T-helper 2 cell treated with Interferon-gamma antibody and Interleukin-4, amounts not matched to agents 5 μg/mL and 100 μg/mL, for 36 hours (primary cell): ENCODE results near the gene NIT2.
A peak's percentile ranks its signal among the peaks of the same experiment; 100 is the strongest.
"Not testable (repeated sequence)": the region's sequence is repeated elsewhere in the genome, so short reads cannot be mapped to it uniquely, and the experiment has no call there.

Experiments used
- DNase-seq: peaks from one replicate; pipeline ENCODE4 v3.0.0; 2021; ENCODE audit warnings: low spot score
- H3K27ac Mint-ChIP-seq: one replicate; pipeline ENCODE4 v1.8.0; 2021; ENCODE audit warnings: mild to moderate bottlenecking, mixed read lengths
- H3K27me3 Mint-ChIP-seq: one replicate; pipeline ENCODE4 v1.8.0; 2021; ENCODE audit warnings: low read depth, mixed read lengths
- H3K36me3 Mint-ChIP-seq: one replicate; pipeline ENCODE4 v1.8.0; 2021; ENCODE audit warnings: low read depth, mixed read lengths
- H3K4me1 Mint-ChIP-seq: one replicate; pipeline ENCODE4 v1.8.0; 2021; ENCODE audit warnings: low read depth, mixed read lengths
- H3K4me3 Mint-ChIP-seq: one replicate; pipeline ENCODE4 v1.8.0; 2022; ENCODE audit warnings: mild to moderate bottlenecking, moderate library complexity, mixed read lengths
- H3K9me3 Mint-ChIP-seq: one replicate; pipeline ENCODE4 v1.8.0; 2021; ENCODE audit warnings: mixed read lengths

The NIT2 gene

GRCh38 chr3:100327377-100327776 lies 7.2 kb upstream of the NIT2 start:
- not testable (repeated sequence) for H3K4me1 Mint-ChIP-seq, H3K27ac Mint-ChIP-seq, H3K4me3 Mint-ChIP-seq, H3K9me3 Mint-ChIP-seq, DNase-seq, H3K27me3 Mint-ChIP-seq
- H3K36me3 Mint-ChIP-seq = peaks cover 11% of the 10 kb centered on the region

GRCh38 chr3:100329800-100330489 lies 4.6 kb upstream of the NIT2 start:
- Mint-ChIP-seq H3K36me3 (peaks cover 11% of the 10 kb centered on the region), H3K9me3 (peaks cover 9% of the 10 kb centered on the region), H3K27me3 (no peaks in the 10 kb centered on the region), H3K27ac (no peak overlapping the region), H3K4me3 (no peak overlapping the region), H3K4me1 (peaks cover 7% of the 10 kb centered on the region)
- no peak for DNase-seq

GRCh38 chr3:100330651-100331050 lies 3.9 kb upstream of the NIT2 start:
- Mint-ChIP-seq H3K27me3 (no peaks in the 10 kb centered on the region), H3K27ac (no peak overlapping the region), H3K9me3 (peaks cover 9% of the 10 kb centered on the region), H3K4me1 (peaks cover 14% of the 10 kb centered on the region), H3K36me3 (peaks cover 10% of the 10 kb centered on the region), H3K4me3 (no peak overlapping the region)
- no peak for DNase-seq

- no peaks in the 10 kb centered on the region for H3K27me3 Mint-ChIP-seq
- H3K4me3 Mint-ChIP-seq = no peak overlapping the region
- peaks cover 7% of the 10 kb centered on the region for H3K36me3 Mint-ChIP-seq
- H3K27ac Mint-ChIP-seq = no peak overlapping the region
- peaks cover 9% of the 10 kb centered on the region for H3K9me3 Mint-ChIP-seq
- DNase-seq = no peak
- peaks cover 21% of the 10 kb centered on the region for H3K4me1 Mint-ChIP-seq
Measured at GRCh38 chr3:100331660-100332059, 2.9 kb upstream of the NIT2 start.

GRCh38 chr3:100333051-100333450 lies 1.5 kb upstream of the NIT2 start:
- Mint-ChIP-seq H3K4me3 (no peak overlapping the region), H3K36me3 (no peaks in the 10 kb centered on the region), H3K27ac (no peak overlapping the region), H3K27me3 (no peaks in the 10 kb centered on the region), H3K4me1 (peaks cover 21% of the 10 kb centered on the region), H3K9me3 (no peaks in the 10 kb centered on the region)
- no peak for DNase-seq

- H3K4me3 Mint-ChIP-seq = peak overlapping the region; percentile 81
- no peaks in the 10 kb centered on the region for H3K27me3 Mint-ChIP-seq
- H3K27ac Mint-ChIP-seq = peak overlapping the region; percentile 60
- H3K36me3 Mint-ChIP-seq = no peaks in the 10 kb centered on the region
- H3K4me1 Mint-ChIP-seq = peaks cover 21% of the 10 kb centered on the region
- H3K9me3 Mint-ChIP-seq = no peaks in the 10 kb centered on the region
- no peak for DNase-seq
Measured at GRCh38 chr3:100333970-100334487, 528 bp upstream of the NIT2 start.

GRCh38 chr3:100335434-100335833 lies 877 bp downstream of the NIT2 start:
- Mint-ChIP-seq H3K36me3 (peaks cover 5% of the 10 kb centered on the region), H3K4me1 (peaks cover 21% of the 10 kb centered on the region)

GRCh38 chr3:100336229-100336628 lies 1.7 kb downstream of the NIT2 start:
- H3K4me1 Mint-ChIP-seq = peaks cover 21% of the 10 kb centered on the region
- H3K27me3 Mint-ChIP-seq, DNase-seq, H3K4me3 Mint-ChIP-seq, H3K9me3 Mint-ChIP-seq: not testable (repeated sequence)
- peaks cover 12% of the 10 kb centered on the region for H3K36me3 Mint-ChIP-seq
- peak overlapping the region; percentile 31 for H3K27ac Mint-ChIP-seq

More at GRCh38 chr3:100335434-100335833, 877 bp downstream of the NIT2 start:
- peak overlapping the region; percentile 86 for H3K4me3 Mint-ChIP-seq
- H3K27me3 Mint-ChIP-seq = no peaks in the 10 kb centered on the region
- H3K27ac Mint-ChIP-seq = peak overlapping the region; percentile 90
- H3K9me3 Mint-ChIP-seq = no peaks in the 10 kb centered on the region
- no peak for DNase-seq

- Mint-ChIP-seq H3K27ac (no peak overlapping the region), H3K9me3 (no peaks in the 10 kb centered on the region), H3K4me3 (no peak overlapping the region), H3K4me1 (peaks cover 26% of the 10 kb centered on the region), H3K36me3 (peaks cover 31% of the 10 kb centered on the region), H3K27me3 (no peaks in the 10 kb centered on the region)
- no peak for DNase-seq
Measured at GRCh38 chr3:100338911-100339310, 4.4 kb downstream of the NIT2 start.

- Mint-ChIP-seq H3K9me3 (no peaks in the 10 kb centered on the region), H3K27me3 (no peaks in the 10 kb centered on the region), H3K4me3 (no peak overlapping the region), H3K4me1 (peaks cover 26% of the 10 kb centered on the region), H3K27ac (no peak overlapping the region), H3K36me3 (peaks cover 36% of the 10 kb centered on the region)
- no peak for DNase-seq
Measured at GRCh38 chr3:100339786-100340185, 5.2 kb downstream of the NIT2 start.

- no peak for DNase-seq
- H3K4me3 Mint-ChIP-seq = no peak overlapping the region
- H3K36me3 Mint-ChIP-seq = peaks cover 40% of the 10 kb centered on the region
- H3K27me3 Mint-ChIP-seq = no peaks in the 10 kb centered on the region
- peaks cover 21% of the 10 kb centered on the region for H3K4me1 Mint-ChIP-seq
- H3K27ac Mint-ChIP-seq = no peak overlapping the region
- H3K9me3 Mint-ChIP-seq = no peaks in the 10 kb centered on the region
Measured at GRCh38 chr3:100340527-100340926, 6.0 kb downstream of the NIT2 start.

GRCh38 chr3:100348727-100349126 lies 14.2 kb downstream of the NIT2 start:
- H3K36me3 Mint-ChIP-seq = peaks cover 65% of the 10 kb centered on the region
- H3K4me3 Mint-ChIP-seq = no peak overlapping the region
- H3K27me3 Mint-ChIP-seq = no peaks in the 10 kb centered on the region
- DNase-seq = no peak
- H3K27ac Mint-ChIP-seq = no peak overlapping the region
- no peaks in the 10 kb centered on the region for H3K9me3 Mint-ChIP-seq
- H3K4me1 Mint-ChIP-seq = peaks cover 6% of the 10 kb centered on the region

- H3K27ac Mint-ChIP-seq, H3K4me3 Mint-ChIP-seq, DNase-seq, H3K4me1 Mint-ChIP-seq, H3K9me3 Mint-ChIP-seq, H3K27me3 Mint-ChIP-seq: not testable (repeated sequence)
- H3K36me3 Mint-ChIP-seq = peaks cover 61% of the 10 kb centered on the region
Measured at GRCh38 chr3:100351770-100352169, 17.2 kb downstream of the NIT2 start.

- Mint-ChIP-seq H3K27me3 (no peaks in the 10 kb centered on the region), H3K36me3 (peaks cover 60% of the 10 kb centered on the region), H3K4me1 (no peaks in the 10 kb centered on the region), H3K4me3 (no peak overlapping the region), H3K9me3 (no peaks in the 10 kb centered on the region), H3K27ac (no peak overlapping the region)
- no peak for DNase-seq
Measured at GRCh38 chr3:100352296-100353231, 18.0 kb downstream of the NIT2 start.
